Measurements from ENCODE around the gene DSCAM.
"Not testable (repeated sequence)": the region's sequence is repeated elsewhere in the genome, so short reads cannot be mapped to it uniquely, and the experiment has no call there.

The DSCAM gene

GRCh38 chr21:40461008-40461407 lies 385.9 kb downstream of the DSCAM start:
- DNase-seq (ENCODE audit: low read depth in 2 of 2), result no peak

GRCh38 chr21:40457741-40458140 lies 389.2 kb downstream of the DSCAM start:
- no peak for DNase-seq (ENCODE audit: low read depth in 2 of 2)

GRCh38 chr21:40454057-40454456 lies 392.9 kb downstream of the DSCAM start:
- no peak for DNase-seq (ENCODE audit: low read depth in 2 of 2)

- no peak for DNase-seq (ENCODE audit: low read depth in 2 of 2)
Measured at GRCh38 chr21:40453183-40453582, 393.8 kb downstream of the DSCAM start.

- no peak for DNase-seq (ENCODE audit: low read depth in 2 of 2)
Measured at GRCh38 chr21:40452548-40452947, 394.4 kb downstream of the DSCAM start.

GRCh38 chr21:40447016-40447415 lies 399.9 kb downstream of the DSCAM start:
- no peak for DNase-seq (ENCODE audit: low read depth in 2 of 2)

GRCh38 chr21:40445349-40445921 lies 401.5 kb downstream of the DSCAM start:
- DNase-seq (ENCODE audit: low read depth in 2 of 2), result no peak

GRCh38 chr21:40439581-40439980 lies 407.4 kb downstream of the DSCAM start:
- not testable (repeated sequence) for DNase-seq (ENCODE audit: low read depth in 2 of 2)

GRCh38 chr21:40438616-40439015 lies 408.3 kb downstream of the DSCAM start:
- DNase-seq (ENCODE audit: low read depth in 2 of 2), result no peak

GRCh38 chr21:40436261-40436660 lies 410.7 kb downstream of the DSCAM start:
- no peak for DNase-seq (ENCODE audit: low read depth in 2 of 2)

- DNase-seq (ENCODE audit: low read depth in 2 of 2), result no peak
Measured at GRCh38 chr21:40433538-40433937, 413.4 kb downstream of the DSCAM start.

- DNase-seq (ENCODE audit: low read depth in 2 of 2), result no peak
Measured at GRCh38 chr21:40425981-40426380, 421.0 kb downstream of the DSCAM start.

GRCh38 chr21:40422896-40423635 lies 423.9 kb downstream of the DSCAM start:
- DNase-seq (ENCODE audit: low read depth in 2 of 2), result no peak

GRCh38 chr21:40421121-40421520 lies 425.8 kb downstream of the DSCAM start:
- no peak for DNase-seq (ENCODE audit: low read depth in 2 of 2)

GRCh38 chr21:40416572-40416971 lies 430.4 kb downstream of the DSCAM start:
- no peak for DNase-seq (ENCODE audit: low read depth in 2 of 2)

GRCh38 chr21:40408561-40408960 lies 438.4 kb downstream of the DSCAM start:
- DNase-seq (ENCODE audit: low read depth in 2 of 2), result no peak

- DNase-seq (ENCODE audit: low read depth in 2 of 2), result no peak
Measured at GRCh38 chr21:40404396-40404800, 442.6 kb downstream of the DSCAM start.

- no peak for DNase-seq (ENCODE audit: low read depth in 2 of 2)
Measured at GRCh38 chr21:40402884-40403582, 443.9 kb downstream of the DSCAM start.

GRCh38 chr21:40395732-40396131 lies 451.2 kb downstream of the DSCAM start:
- DNase-seq (ENCODE audit: low read depth in 2 of 2), result no peak

GRCh38 chr21:40393066-40393465 lies 453.9 kb downstream of the DSCAM start:
- no peak for DNase-seq (ENCODE audit: low read depth in 2 of 2)

GRCh38 chr21:40388046-40388445 lies 458.9 kb downstream of the DSCAM start:
- no peak for DNase-seq (ENCODE audit: low read depth in 2 of 2)

- no peak for DNase-seq (ENCODE audit: low read depth in 2 of 2)
Measured at GRCh38 chr21:40386981-40387747, 459.8 kb downstream of the DSCAM start.

Data from stimulated activated CD8-positive, alpha-beta memory T cell treated with anti-CD3 and anti-CD28 coated beads, Interleukin-7, amount 100 ng/mL, for 4 hours (primary cell).